ENCODE data around the gene MPST.

- TF ChIP-seq CTCF (IDR thresholded peaks at IDR 0.05; ENCODE audit: poor library complexity, severe bottlenecking) (no peak), EP300 (conservative IDR thresholded peaks at IDR 0.05; ENCODE audit: poor library complexity, severe bottlenecking) (no peak), TAF1 (IDR thresholded peaks at IDR 0.05; ENCODE audit: low read depth) (no peak), EZH2 (IDR thresholded peaks at IDR 0.05; ENCODE audit: borderline replicate concordance, insufficient read depth, low read length, poor library complexity, severe bottlenecking) (no peak), POLR2AphosphoS5 (IDR thresholded peaks at IDR 0.05) (no peak), MXI1 (conservative IDR thresholded peaks at IDR 0.05; ENCODE audit: poor library complexity, severe bottlenecking) (no peak), SMC3 (conservative IDR thresholded peaks at IDR 0.05; ENCODE audit: poor library complexity) (no peak)
Observed at GRCh38 chr22:37043209-37043827, 23.8 kb downstream of the MPST start.
